Stimulated activated CD4-positive, alpha-beta T cell treated with anti-CD3 and anti-CD28 coated beads, TNF-alpha, amount 100 ng/mL, for 48 hours (primary cell): ENCODE results near the gene HES5.

ENCODE experiments used
- DNase-seq, 3 donors: peaks; one replicate each; pipeline ENCODE4 v3.0.0-alpha.2; 2020; ENCODE audit warnings: low read depth in 3 of 3

HES5 gene

GRCh38 chr1:2501041-2501819 lies 28.8 kb downstream of the HES5 start:
- DNase-seq, result no peak

GRCh38 chr1:2499986-2500596 lies 30.0 kb downstream of the HES5 start:
- no peak for DNase-seq

DNA sequence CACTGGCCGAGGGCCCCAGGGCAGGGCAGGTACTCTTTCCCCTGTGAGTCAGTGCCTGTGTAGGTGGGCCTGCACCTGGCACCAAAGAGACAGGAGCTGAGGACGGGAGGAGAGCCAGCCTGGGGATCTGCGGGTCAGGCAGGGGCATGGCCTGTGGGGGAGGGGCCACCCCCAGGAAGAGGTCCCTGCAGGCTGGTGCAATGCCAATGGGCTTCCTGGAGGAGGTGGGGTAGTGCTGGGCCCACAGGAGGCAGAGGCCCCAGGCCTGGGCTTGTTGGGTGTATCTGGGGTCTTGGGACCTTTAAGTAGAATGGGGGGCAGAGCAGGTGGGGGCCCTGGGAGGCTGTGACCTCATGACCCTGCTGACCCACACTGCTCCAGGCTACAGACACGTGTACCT lies 30.8 kb downstream of the HES5 start:
- DNase-seq, result no peak

- no peak for DNase-seq
Observed at GRCh38 chr1:2498648-2499047, 31.4 kb downstream of the HES5 start.

DNA sequence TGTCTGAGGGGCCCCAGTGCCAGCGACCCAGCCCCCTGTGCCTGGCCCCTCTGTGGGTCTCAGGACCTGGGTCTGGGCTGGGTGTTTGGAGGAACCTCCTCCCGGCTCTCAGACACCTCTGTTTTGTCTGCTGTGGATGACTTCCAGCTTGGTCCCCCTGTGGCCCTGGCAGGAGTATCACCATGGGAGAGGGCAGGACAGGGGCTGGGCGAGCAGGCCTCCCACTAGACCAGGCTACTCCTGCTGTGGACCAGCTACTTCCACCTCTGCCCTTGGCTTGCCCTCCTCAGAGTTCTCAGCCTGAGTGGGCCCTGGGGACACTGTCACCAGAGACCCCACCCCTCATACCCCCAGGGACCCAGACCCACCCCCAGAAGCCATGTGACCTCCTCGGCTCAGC lies 32.2 kb downstream of the HES5 start:
- DNase-seq, result no peak

- DNase-seq, result no peak
Observed at GRCh38 chr1:2496746-2497145, 33.3 kb downstream of the HES5 start.

DNA sequence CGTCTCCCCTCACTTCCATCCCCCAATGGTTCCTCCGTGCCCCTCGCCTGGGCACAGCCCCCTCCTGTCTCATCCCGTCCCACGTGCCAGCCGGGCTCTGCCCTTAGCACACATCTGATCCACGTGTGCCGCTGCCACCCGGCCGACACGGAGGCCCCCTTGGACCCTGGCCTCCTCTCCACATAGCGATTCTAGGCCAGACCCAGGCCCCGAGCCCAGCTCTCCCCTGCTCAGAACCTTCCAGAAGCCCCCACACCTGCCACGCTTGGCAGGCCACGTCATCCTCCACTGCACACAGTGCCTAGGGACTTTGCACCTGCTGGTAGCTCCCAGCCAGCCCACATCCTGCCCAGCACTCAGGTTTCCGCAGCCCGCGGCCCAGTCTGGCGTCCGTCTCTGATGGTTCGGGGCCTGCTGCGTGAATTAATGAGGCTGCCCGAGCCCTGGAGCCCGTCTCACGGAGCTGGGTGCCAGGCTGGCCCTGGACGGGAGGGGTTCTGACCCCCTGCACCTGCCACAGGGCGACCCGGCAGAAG lies 33.9 kb downstream of the HES5 start:
- DNase-seq, result no peak

GRCh38 chr1:2495546-2495945 lies 34.5 kb downstream of the HES5 start:
- no peak for DNase-seq

GRCh38 chr1:2495026-2495425 lies 35.0 kb downstream of the HES5 start:
- no peak for DNase-seq

DNA sequence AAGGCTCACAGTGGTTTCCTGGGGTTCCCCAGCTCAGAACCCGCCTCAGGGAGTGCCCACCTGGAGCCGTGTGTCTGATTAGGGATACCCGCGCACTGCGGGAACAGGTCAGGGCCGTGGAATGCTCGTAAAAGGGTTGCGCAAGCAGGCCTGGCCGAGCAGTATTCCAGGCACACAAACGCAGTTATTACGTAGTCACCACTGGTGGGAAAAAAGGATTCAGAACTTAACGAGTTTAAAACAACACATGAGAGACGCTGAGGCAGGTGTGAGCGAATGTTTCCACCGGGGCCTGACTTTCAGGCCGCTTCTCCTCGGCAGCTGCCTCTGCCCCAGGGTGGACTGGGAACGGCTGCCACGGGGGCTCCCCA lies 35.8 kb downstream of the HES5 start:
- no peak for DNase-seq

GRCh38 chr1:2493691-2494322 lies 36.3 kb downstream of the HES5 start:
- DNase-seq, result no peak

GRCh38 chr1:2493218-2493617 lies 36.8 kb downstream of the HES5 start:
- DNase-seq, result no peak

GRCh38 chr1:2492091-2492490 lies 38.0 kb downstream of the HES5 start:
- DNase-seq, result no peak

DNA sequence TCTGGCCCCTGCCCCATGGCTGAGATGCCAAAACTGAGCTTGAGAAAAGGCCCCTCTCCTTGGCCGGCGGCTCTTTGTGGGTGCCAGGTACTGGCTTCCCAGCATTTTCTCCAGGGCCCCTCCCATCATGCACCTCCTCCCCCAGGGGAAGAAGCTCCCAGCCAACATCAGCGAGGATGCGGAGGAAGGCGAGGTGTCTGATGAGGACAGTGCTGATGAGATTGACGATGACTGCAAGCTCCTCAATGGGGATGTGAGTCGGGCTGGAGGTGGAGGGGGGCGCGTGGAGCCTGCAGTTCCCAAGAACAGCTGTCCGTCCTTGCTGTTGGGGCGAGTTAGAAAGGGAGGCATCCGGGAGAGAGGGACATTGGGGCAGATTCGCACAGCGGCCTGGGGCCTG lies 40.4 kb downstream of the HES5 start:
- DNase-seq, result no peak

DNA sequence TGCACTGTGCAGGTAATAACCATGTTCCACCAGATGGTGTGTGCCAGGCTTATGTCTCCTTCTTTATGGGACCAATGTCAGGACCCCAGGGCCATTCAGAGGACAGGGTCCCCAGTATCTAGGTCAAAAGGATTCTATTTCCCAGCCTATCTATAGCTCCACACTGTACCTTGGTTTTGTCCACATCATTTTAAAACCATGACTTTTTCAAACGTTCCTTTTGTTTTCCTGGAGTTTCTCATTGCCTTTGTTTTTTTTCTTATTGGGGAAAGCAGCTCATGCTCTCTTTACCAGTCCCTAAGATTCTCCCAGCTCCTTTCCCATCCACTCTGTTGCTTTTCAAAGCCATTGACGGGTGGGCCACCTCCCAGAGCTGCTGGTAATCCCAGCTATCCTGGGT lies 41.4 kb downstream of the HES5 start:
- DNase-seq, result no peak

DNA sequence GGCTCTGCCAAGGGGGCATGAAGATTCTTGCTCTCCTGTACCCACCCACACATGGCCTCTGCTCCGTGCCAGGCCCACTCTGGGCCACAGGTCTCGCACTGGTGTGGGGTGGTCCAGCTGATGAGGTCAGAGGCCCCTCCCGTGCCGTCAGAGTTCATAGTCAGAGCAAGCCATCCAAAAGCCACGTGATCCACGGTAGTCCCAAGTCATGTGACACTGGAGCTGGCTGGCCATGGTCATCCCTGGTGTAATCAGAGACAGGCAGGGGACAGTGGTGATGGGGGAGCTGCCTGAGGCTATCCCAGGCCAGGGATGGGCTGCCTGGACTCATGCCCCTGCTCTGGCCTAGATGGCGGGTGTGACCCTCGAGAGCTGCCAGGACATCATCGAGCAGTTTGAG lies 43.5 kb downstream of the HES5 start:
- no peak for DNase-seq

GRCh38 chr1:2486041-2486440 lies 44.0 kb downstream of the HES5 start:
- no peak for DNase-seq

DNA sequence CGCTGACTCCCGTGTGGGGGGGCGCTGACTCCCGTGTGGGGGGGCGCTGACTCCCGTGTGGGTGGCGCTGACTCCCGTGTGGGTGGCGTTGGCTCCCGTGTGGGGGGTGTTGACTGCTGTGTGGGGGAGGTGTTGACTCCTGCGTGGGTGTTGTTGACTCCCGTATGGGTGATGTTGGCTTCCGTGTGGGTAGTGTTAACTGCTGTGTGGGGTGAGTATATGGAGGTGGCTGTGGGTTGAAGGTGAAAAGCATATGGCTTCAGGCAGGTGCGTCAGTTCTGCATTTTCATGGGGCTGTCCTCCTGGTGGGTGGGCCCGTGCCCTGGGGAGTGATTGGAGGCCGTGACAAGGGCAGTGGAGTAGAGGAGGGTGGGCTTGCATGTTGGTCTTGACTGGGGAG lies 46.1 kb downstream of the HES5 start:
- no peak for DNase-seq

DNA sequence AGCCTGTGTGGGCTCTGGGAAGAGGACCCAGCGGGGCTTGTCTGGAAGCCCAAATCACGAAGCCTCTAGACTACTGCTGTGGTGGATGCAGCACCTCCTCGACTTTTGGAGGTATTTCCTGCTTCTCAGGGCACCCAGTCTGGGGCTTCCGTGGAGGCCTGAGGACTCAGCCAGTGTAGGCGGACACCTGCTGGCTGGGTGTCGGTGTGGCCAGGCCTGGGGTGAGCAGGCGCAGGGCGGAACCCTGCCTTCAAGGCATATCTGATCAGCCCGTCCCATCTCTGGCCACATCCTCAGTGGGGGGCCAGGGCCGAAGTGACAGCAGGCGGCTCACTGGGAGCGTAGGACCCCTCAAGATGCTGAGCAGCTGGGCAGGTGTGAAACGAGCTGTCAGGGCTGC lies 47.0 kb downstream of the HES5 start:
- no peak for DNase-seq

- DNase-seq, result no peak
Observed at GRCh38 chr1:2482588-2482987, 47.5 kb downstream of the HES5 start.

GRCh38 chr1:2481885-2482284 lies 48.2 kb downstream of the HES5 start:
- DNase-seq, result no peak

DNA sequence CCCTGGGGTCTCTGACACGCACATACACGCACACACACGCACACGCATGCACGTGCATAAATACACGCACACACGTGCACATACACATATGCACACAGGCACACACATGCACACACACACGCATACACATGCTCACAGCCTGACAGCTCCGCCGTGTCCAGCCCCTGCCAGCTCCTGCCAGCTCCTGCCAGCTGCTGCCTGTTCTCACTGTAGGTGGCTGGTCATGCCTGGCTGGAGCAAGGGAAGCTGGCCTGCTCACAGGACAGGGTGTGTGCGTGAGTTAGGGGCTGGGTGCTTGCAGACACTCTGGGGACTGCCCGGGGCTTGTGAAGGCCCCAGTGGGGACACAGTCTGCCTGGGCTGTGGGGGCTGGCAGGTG lies 49.1 kb downstream of the HES5 start:
- no peak for DNase-seq
